Measurements from ENCODE around the gene SLC16A9. TPM values are rescaled to one million over a fixed set of nuclear protein-coding genes. Genes with fewer than 3 reads are reported as not detected.
"Not testable (repeated sequence)": the region's sequence is repeated elsewhere in the genome, so short reads cannot be mapped to it uniquely, and the experiment has no call there.

The SLC16A9 gene
- total RNA-seq, 1 donor from 2014 or later = 4.4 TPM

- Mint-ChIP-seq H3K9me3 (no peaks in the 10 kb centered on the region), H3K27me3 (peaks cover 8% of the 10 kb centered on the region), H3K36me3 (ENCODE audit: low read depth) (no peaks in the 10 kb centered on the region), H3K27ac (no peak overlapping the region), H3K4me3 (no peak overlapping the region), H3K4me1 (peaks cover 3% of the 10 kb centered on the region)
- no peak for DNase-seq
- intact Hi-C loops (cut with micrococcal nuclease) = no loop called here
These were observed 25.6 kb upstream of the SLC16A9 start for GRCh38 chr10:59735296-59735695.

DNA sequence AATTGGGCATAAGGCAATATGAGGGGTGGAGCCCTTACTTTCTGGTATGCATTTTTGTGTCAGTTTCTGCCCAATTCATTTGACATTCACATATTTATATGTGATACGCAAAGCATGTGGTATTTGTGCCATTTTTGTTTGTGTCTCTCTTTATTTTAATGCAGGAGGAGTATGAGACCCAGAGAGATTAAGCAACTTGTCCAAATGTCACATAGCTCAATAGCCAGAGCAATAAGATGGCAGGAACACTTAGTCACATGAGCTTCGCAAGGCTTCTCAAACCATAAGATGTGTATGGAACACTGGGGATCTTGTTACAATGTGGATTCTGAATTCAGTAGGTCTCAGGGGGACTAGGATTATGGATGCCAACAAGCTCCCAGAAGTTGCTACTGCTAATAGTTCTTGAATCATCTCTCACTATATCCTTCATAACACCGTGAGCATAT lies 24.4 kb upstream of the SLC16A9 start:
- Mint-ChIP-seq H3K27ac (no peak overlapping the region), H3K36me3 (ENCODE audit: low read depth) (no peaks in the 10 kb centered on the region), H3K4me3 (no peak overlapping the region), H3K27me3 (peaks cover 8% of the 10 kb centered on the region), H3K4me1 (peaks cover 3% of the 10 kb centered on the region), H3K9me3 (no peaks in the 10 kb centered on the region)
- intact Hi-C loops (cut with micrococcal nuclease) = no loop called here
- DNase-seq = no peak

- intact Hi-C loops (cut with micrococcal nuclease); H3K27ac Mint-ChIP-seq; DNase-seq; H3K36me3 Mint-ChIP-seq (ENCODE audit: low read depth); H3K4me1 Mint-ChIP-seq; H3K27me3 Mint-ChIP-seq; H3K4me3 Mint-ChIP-seq; H3K9me3 Mint-ChIP-seq: not testable (repeated sequence)
These were observed 23.8 kb upstream of the SLC16A9 start for GRCh38 chr10:59733321-59734013.

- not testable (repeated sequence) for H3K27ac Mint-ChIP-seq; H3K36me3 Mint-ChIP-seq (ENCODE audit: low read depth)
These were observed 23.2 kb upstream of the SLC16A9 start for GRCh38 chr10:59732849-59733248.

GRCh38 chr10:59729167-59729566 lies 19.5 kb upstream of the SLC16A9 start:
- H3K27ac Mint-ChIP-seq; intact Hi-C loops (cut with micrococcal nuclease); H3K4me1 Mint-ChIP-seq; H3K4me3 Mint-ChIP-seq; H3K27me3 Mint-ChIP-seq; DNase-seq; H3K36me3 Mint-ChIP-seq (ENCODE audit: low read depth); H3K9me3 Mint-ChIP-seq: not testable (repeated sequence)

More at GRCh38 chr10:59732849-59733248, 23.2 kb upstream of the SLC16A9 start:
- H3K9me3 Mint-ChIP-seq; H3K27me3 Mint-ChIP-seq; DNase-seq; H3K4me3 Mint-ChIP-seq; intact Hi-C loops (cut with micrococcal nuclease); H3K4me1 Mint-ChIP-seq: not testable (repeated sequence)

DNA sequence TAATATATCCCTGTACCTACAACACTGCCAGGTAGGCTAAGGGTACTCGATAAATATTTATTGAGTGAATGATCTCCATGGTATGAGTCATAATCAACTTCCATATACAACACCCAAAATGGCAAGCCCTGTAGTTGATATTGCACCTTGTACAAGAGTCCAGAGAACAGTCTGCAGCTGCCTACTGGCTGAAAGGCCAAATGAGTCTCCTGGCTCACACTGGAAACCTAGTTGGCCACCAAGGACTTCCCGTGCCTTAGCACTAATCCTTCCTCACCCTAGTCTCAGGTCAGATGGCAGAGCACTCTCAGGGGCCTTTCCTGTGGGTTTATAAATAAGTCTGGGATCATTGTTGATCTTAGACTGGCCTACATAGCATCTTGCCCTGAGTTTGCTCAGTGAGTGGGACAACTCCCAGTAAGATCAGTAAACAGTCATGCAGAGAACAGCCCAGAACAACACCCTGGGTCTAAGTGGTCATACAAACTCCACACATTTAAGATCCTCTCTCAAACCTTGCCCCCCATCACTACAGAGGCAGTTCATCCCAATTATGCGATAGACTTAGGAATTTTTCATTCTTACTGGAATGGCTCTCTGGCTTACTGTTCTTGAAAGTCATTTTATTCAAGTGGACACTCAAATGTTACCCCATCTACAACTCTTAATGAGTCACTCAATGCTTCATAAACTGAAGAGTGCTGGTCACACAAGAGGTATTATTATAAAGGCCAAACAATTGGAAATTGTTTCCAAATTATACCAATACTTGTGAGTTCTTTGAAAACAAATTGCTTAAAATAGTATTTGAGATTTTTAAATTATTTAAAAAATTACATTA lies 14.7 kb upstream of the SLC16A9 start:
- intact Hi-C loops (cut with micrococcal nuclease) = no loop called here
- Mint-ChIP-seq H3K4me3 (no peak overlapping the region), H3K36me3 (ENCODE audit: low read depth) (no peaks in the 10 kb centered on the region), H3K27ac (no peak overlapping the region), H3K4me1 (no peaks in the 10 kb centered on the region), H3K9me3 (peaks cover 12% of the 10 kb centered on the region), H3K27me3 (peaks cover 19% of the 10 kb centered on the region)
- no peak for DNase-seq

DNA sequence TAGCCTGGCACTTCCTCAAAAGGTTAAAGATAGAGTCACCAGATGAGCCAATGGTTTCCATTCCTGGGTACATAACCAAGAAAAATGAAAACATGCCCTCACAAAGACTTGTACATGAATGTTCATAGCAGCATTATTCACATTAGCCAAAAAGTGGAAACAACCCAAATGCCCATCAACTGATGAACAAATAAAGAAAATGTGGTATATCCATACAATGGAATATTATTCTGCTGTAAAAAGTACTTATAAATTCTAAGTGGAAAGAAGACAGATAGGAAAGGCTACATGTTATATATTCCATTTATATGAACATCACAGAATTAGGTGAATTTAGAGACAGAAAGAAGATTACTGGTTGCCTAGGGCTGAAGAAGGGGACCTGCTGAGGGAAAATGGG lies 10.7 kb upstream of the SLC16A9 start:
- Mint-ChIP-seq H3K9me3 (peaks cover 12% of the 10 kb centered on the region), H3K4me1 (no peaks in the 10 kb centered on the region), H3K27ac (no peak overlapping the region), H3K27me3 (peaks cover 37% of the 10 kb centered on the region), H3K36me3 (ENCODE audit: low read depth) (no peaks in the 10 kb centered on the region), H3K4me3 (no peak overlapping the region)
- intact Hi-C loops (cut with micrococcal nuclease) = no loop called here
- no peak for DNase-seq

GRCh38 chr10:59719374-59719773 lies 9.7 kb upstream of the SLC16A9 start:
- Mint-ChIP-seq H3K4me1 (no peaks in the 10 kb centered on the region), H3K27me3 (peaks cover 38% of the 10 kb centered on the region), H3K4me3 (no peak overlapping the region), H3K36me3 (ENCODE audit: low read depth) (no peaks in the 10 kb centered on the region), H3K9me3 (peaks cover 12% of the 10 kb centered on the region), H3K27ac (no peak overlapping the region)
- intact Hi-C loops (cut with micrococcal nuclease) = no loop called here
- no peak for DNase-seq

DNA sequence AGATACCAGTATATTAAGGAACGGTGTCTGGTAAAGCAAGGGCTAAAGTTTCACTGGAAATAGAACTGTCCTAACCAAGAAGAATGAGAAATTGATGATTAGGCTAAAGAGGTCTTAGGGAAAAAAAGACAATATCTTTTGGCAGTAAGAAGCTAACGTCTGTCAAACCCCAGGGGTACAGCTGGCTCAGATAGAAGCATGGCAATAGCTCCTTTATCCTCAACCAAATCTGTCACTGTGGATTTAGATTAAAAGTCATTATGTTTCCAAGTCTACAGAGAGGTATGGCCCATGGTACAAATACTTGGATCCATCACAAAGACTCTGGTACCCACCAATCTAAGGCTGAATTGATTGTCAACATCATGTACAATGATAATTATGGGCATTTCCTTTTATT lies 8.6 kb upstream of the SLC16A9 start:
- no peak overlapping the region for H3K4me3 Mint-ChIP-seq
- H3K27me3 Mint-ChIP-seq = peaks cover 44% of the 10 kb centered on the region
- no peak overlapping the region for H3K27ac Mint-ChIP-seq
- H3K4me1 Mint-ChIP-seq = no peaks in the 10 kb centered on the region
- DNase-seq = no peak
- H3K36me3 Mint-ChIP-seq (ENCODE audit: low read depth) = no peaks in the 10 kb centered on the region
- peaks cover 12% of the 10 kb centered on the region for H3K9me3 Mint-ChIP-seq
- intact Hi-C loops (cut with micrococcal nuclease) = no loop called here

GRCh38 chr10:59713196-59713821 lies 3.7 kb upstream of the SLC16A9 start:
- Mint-ChIP-seq H3K27ac (no peak overlapping the region), H3K36me3 (ENCODE audit: low read depth) (no peaks in the 10 kb centered on the region), H3K4me3 (no peak overlapping the region), H3K27me3 (peaks cover 59% of the 10 kb centered on the region), H3K4me1 (peaks cover 6% of the 10 kb centered on the region), H3K9me3 (no peaks in the 10 kb centered on the region)
- no peak for DNase-seq
- intact Hi-C loops (cut with micrococcal nuclease) = no loop called here

DNA sequence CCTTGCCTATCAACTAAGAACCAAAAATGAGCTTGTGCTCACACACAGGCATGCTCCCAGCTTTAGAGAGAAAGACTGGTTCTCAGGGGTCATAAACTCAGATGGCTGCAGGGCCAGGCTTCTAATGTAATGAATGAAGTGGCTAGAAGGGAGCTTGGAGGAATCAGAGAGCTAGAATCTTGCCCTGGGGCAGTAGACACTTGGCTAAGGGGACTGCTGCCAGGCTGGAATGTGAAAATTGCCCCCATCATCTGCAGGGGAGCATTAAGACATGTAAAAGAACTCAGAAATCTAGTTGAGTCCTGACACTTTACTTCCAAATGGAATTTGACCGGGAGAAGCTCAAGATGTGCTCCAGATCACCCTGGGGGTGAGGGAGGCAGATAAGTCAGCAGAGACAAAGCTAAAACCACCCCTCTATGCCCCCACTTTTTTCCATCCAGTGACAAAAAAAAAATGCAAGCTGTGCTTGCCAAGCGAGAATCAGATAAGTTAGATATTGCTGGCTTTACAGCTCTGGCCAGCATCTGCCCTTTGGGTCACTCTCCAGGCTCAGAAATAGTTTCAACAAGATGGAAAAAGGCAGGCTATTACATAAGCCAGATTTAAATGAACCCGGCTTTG lies 2.3 kb upstream of the SLC16A9 start:
- Mint-ChIP-seq H3K27me3 (peaks cover 61% of the 10 kb centered on the region), H3K4me3 (no peak overlapping the region), H3K9me3 (peaks cover 4% of the 10 kb centered on the region), H3K4me1 (peaks cover 6% of the 10 kb centered on the region), H3K36me3 (ENCODE audit: low read depth) (no peaks in the 10 kb centered on the region), H3K27ac (no peak overlapping the region)
- no peak for DNase-seq
- intact Hi-C loops (cut with micrococcal nuclease) = no loop called here

- Mint-ChIP-seq H3K4me3 (peak overlapping the region; percentile 84), H3K27me3 (peaks cover 57% of the 10 kb centered on the region), H3K27ac (peak overlapping the region; percentile 43), H3K9me3 (peaks cover 4% of the 10 kb centered on the region), H3K4me1 (peaks cover 6% of the 10 kb centered on the region), H3K36me3 (ENCODE audit: low read depth) (no peaks in the 10 kb centered on the region)
- peak; percentile 68 for DNase-seq
- intact Hi-C loops (cut with micrococcal nuclease) = loop anchor here (1.0 to 5.0 kb wide), 2 partner anchors 98 to 197 kb away; partner anchors contain the start of gene CCDC6
These were observed 745 bp downstream of the SLC16A9 start for GRCh38 chr10:59708816-59709394.

Data from activated CD4-positive, alpha-beta T cell treated with anti-CD3 and anti-CD28 coated beads, Interleukin-2, amount 10 ng/mL, durations not matched to agents 24 days and 14 days (primary cell).